MM.1S (cell line): ENCODE measurements around the gene MYRIP.

ENCODE experiments used
- DNase-seq: peaks from one replicate; pipeline ENCODE4 v3.0.0-alpha.2; 2015
- H2AFZ ChIP-seq: fragments of 300-600 bp; sonication (generic); 2 replicates; pipeline ENCODE4 v1.6.0; 2016; ENCODE audit warnings: antibody characterized with exemption, low read length
- H3F3A ChIP-seq: fragments of 300-600 bp; sonication (generic); 2 replicates; pipeline ENCODE4 v1.6.1; 2016; ENCODE audit warnings: mild to moderate bottlenecking, antibody characterized with exemption, low read length, moderate library complexity, mixed read lengths; ENCODE audit not compliant: insufficient read depth
- H3K27ac ChIP-seq: fragments of 300-600 bp; sonication (generic); 2 replicates; pipeline ENCODE4 v1.5.1; 2016; ENCODE audit warnings: mild to moderate bottlenecking, low read length
- H3K27me3 ChIP-seq: fragments of 300-600 bp; sonication (generic); replicated peaks from 2 replicates; pipeline ENCODE4 v1.6.0; 2016; ENCODE audit warnings: low read length; ENCODE audit not compliant: insufficient read depth
- H3K36me3 ChIP-seq: fragments of 300-600 bp; sonication (generic); replicated peaks from 2 replicates; pipeline ENCODE4 v1.6.1; 2016; ENCODE audit warnings: mild to moderate bottlenecking, low read length, mixed read lengths; ENCODE audit not compliant: insufficient read depth
- H3K4me1 ChIP-seq: fragments of 300-600 bp; sonication (generic); 2 replicates; pipeline ENCODE4 v1.6.1; 2016; ENCODE audit warnings: low read length, mixed read lengths
- H3K4me2 ChIP-seq: fragments of 300-600 bp; sonication (generic); 2 replicates; pipeline ENCODE4 v1.6.0; 2016; ENCODE audit warnings: low read depth, low read length
- H3K4me3 ChIP-seq: fragments of 300-600 bp; sonication (generic); 2 replicates; pipeline ENCODE4 v1.5.1; 2016; ENCODE audit warnings: low read length, mixed read lengths
- H3K79me2 ChIP-seq: fragments of 300-600 bp; sonication (generic); 2 replicates; pipeline ENCODE4 v1.6.1; 2016; ENCODE audit warnings: mixed run types, low read length, mixed read lengths
- H3K9ac ChIP-seq: fragments of 300-600 bp; sonication (generic); 2 replicates; pipeline ENCODE4 v1.6.1; 2016; ENCODE audit warnings: low read length, mixed read lengths
- H3K9me2 ChIP-seq: fragments of 300-600 bp; sonication (generic); replicated peaks from 2 replicates; pipeline ENCODE4 v1.6.1; 2016; ENCODE audit warnings: mild to moderate bottlenecking, low read length, mixed read lengths; ENCODE audit not compliant: insufficient read depth
- H3K9me3 ChIP-seq: fragments of 300-600 bp; sonication (generic); replicated peaks from 2 replicates; pipeline ENCODE4 v1.6.1; 2016; ENCODE audit warnings: mild to moderate bottlenecking, low read length, mixed read lengths; ENCODE audit not compliant: insufficient read depth
- H4K20me1 ChIP-seq: fragments of 300-600 bp; sonication (generic); 2 replicates; pipeline ENCODE4 v1.6.1; 2016; ENCODE audit warnings: mild to moderate bottlenecking, low read length, moderate library complexity, mixed read lengths; ENCODE audit not compliant: insufficient read depth
- CTCF ChIP-seq: fragments of 300-600 bp; sonication (generic); IDR thresholded peaks from 2 replicates; pipeline ENCODE4 v1.5.1; 2016; ENCODE audit warnings: antibody characterized with exemption, low read length, mixed read lengths
- EZH2 ChIP-seq: fragments of 300-600 bp; sonication (generic); optimal IDR thresholded peaks from 2 replicates; pipeline ENCODE3; 2017; ENCODE audit warnings: low read depth, mild to moderate bottlenecking, antibody characterized with exemption, low read length, mixed read lengths
- EZH2phosphoT487 ChIP-seq: fragments of 300-600 bp; sonication (generic); IDR thresholded peaks from 2 replicates; pipeline ENCODE4 v1.6.1; 2018; ENCODE audit warnings: antibody characterized with exemption, low read length

The MYRIP gene

GRCh38 chr3:40291471-40291870 lies 482.1 kb downstream of the MYRIP start:
- H3K27me3 ChIP-seq: no peaks in the 10 kb centered on the region
- H3K36me3 ChIP-seq: no peaks in the 10 kb centered on the region
- no peak overlapping the region for H3K9ac ChIP-seq
- H3K9me3 ChIP-seq: no peaks in the 10 kb centered on the region
- no peak overlapping the region for H3K4me3 ChIP-seq
- H4K20me1 ChIP-seq: no peaks in the 10 kb centered on the region
- no peaks in the 10 kb centered on the region for H3K79me2 ChIP-seq
- H2AFZ ChIP-seq: no peak overlapping the region
- no peak for TF ChIP-seq EZH2phosphoT487
- TF ChIP-seq EZH2: no peak
- no peak for TF ChIP-seq CTCF
- H3F3A ChIP-seq: no peaks in the 10 kb centered on the region
- no peak for DNase-seq
- H3K27ac ChIP-seq: no peak overlapping the region
- H3K4me2 ChIP-seq: no peak overlapping the region
- no peaks in the 10 kb centered on the region for H3K4me1 ChIP-seq
- no peaks in the 10 kb centered on the region for H3K9me2 ChIP-seq

DNA sequence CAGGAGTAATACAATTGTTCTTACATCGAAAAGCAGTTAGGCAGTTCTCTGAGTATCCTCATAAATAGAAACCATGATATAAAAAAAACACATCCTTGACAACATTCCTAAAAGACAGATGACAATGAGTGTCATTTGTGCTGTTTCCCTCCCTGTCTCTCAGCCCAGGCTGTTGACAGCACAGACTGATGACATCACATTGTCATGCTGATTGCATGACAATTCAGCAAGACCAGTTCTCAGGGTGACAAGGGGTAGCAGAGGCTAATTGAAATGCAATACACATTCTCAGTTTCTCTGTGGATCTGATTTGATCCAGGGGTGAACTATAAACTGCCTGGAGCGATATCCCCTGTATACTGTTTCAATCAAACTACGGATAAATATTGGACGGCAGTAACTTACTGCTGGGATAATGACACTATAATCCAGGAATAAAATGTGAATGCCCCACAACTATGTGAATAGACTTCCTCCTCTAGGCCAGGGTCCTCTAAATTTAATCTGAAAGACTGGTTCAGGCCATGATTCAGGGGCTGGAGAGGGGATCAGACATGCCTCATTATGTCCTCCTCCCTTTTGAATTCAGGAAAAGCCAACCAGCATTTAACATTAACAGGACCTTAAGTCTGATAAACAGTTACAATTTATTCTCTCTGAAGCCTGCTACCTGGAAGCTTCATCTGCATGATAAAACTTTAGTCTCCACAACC lies 483.4 kb downstream of the MYRIP start:
- no peak for TF ChIP-seq EZH2
- TF ChIP-seq EZH2phosphoT487: no peak
- no peak for TF ChIP-seq CTCF
- Histone ChIP-seq H3F3A (no peaks in the 10 kb centered on the region), H3K4me3 (no peak overlapping the region), H3K9me3 (no peaks in the 10 kb centered on the region), H3K27me3 (no peaks in the 10 kb centered on the region), H3K36me3 (no peaks in the 10 kb centered on the region), H3K27ac (no peak overlapping the region), H3K79me2 (no peaks in the 10 kb centered on the region), H3K4me1 (no peaks in the 10 kb centered on the region), H3K9ac (no peak overlapping the region), H4K20me1 (no peaks in the 10 kb centered on the region), H3K4me2 (no peak overlapping the region), H3K9me2 (no peaks in the 10 kb centered on the region), H2AFZ (no peak overlapping the region)
- no peak for DNase-seq

DNA sequence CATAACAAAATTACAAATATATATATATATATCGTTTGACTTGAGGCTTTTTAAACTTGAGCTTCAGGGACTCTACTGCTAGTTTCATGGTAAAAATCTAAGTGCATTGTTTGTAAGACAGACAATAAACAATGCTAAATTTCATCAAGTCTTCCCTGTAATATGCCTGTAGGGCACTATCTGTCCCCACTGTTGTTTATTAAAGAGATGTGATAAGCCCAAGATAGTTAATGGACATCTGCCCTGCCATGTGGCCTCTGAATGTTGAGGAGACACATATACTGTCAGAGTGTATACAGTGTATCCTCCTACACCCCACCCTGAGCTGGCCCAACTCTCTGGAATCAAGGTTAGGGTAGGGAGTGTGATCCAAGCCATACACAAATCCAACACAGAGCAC lies 485.0 kb downstream of the MYRIP start:
- Histone ChIP-seq H3K4me2 (no peak overlapping the region), H3K27ac (no peak overlapping the region), H3K4me1 (no peaks in the 10 kb centered on the region), H3K4me3 (no peak overlapping the region), H3K27me3 (no peaks in the 10 kb centered on the region), H3K9me3 (no peaks in the 10 kb centered on the region), H3F3A (no peaks in the 10 kb centered on the region), H4K20me1 (no peaks in the 10 kb centered on the region), H3K79me2 (no peaks in the 10 kb centered on the region), H3K9ac (no peak overlapping the region), H3K36me3 (no peaks in the 10 kb centered on the region), H2AFZ (no peak overlapping the region), H3K9me2 (no peaks in the 10 kb centered on the region)
- TF ChIP-seq CTCF (no peak), EZH2phosphoT487 (no peak), EZH2 (no peak)
- no peak for DNase-seq
